H9 (cell line): ENCODE data around the gene APOB. TPM values are rescaled to one million over a fixed set of nuclear protein-coding genes. Genes with fewer than 3 reads are reported as not detected.

Source experiments
- DNase-seq: peaks from one replicate; pipeline ENCODE4 v3.0.0-alpha.2; 2017
- H2AFZ ChIP-seq: one replicate; pipeline ENCODE4 v1.6.1; 2013; ENCODE audit warnings: mild to moderate bottlenecking, low read length, control low read depth, moderate library complexity
- H2AK5ac ChIP-seq: 2 replicates; pipeline ENCODE4 v1.6.1; 2013; ENCODE audit warnings: low read length, control low read depth, mixed read lengths; ENCODE audit not compliant: insufficient read length
- H2BK120ac ChIP-seq: one replicate; pipeline ENCODE4 v1.6.1; 2013; ENCODE audit warnings: low read depth, mild to moderate bottlenecking, low read length, control low read depth, inconsistent platforms; ENCODE audit not compliant: poor library complexity, severe bottlenecking
- H2BK12ac ChIP-seq: 2 replicates; pipeline ENCODE4 v1.6.1; 2013; ENCODE audit warnings: low read length, control low read depth, mixed read lengths, low read depth; ENCODE audit not compliant: insufficient read length
- H2BK15ac ChIP-seq: 2 replicates; pipeline ENCODE4 v1.6.1; 2013; ENCODE audit warnings: low read depth, low read length, control low read depth
- H2BK20ac ChIP-seq: one replicate; pipeline ENCODE4 v1.6.1; 2013; ENCODE audit warnings: low read depth, mild to moderate bottlenecking, low read length, control low read depth, inconsistent platforms; ENCODE audit not compliant: poor library complexity, severe bottlenecking
- H2BK5ac ChIP-seq: 2 replicates; pipeline ENCODE4 v1.6.1; 2013; ENCODE audit warnings: low read length, control low read depth, mixed read lengths; ENCODE audit not compliant: insufficient read length
- H3K14ac ChIP-seq: 2 replicates; pipeline ENCODE4 v1.6.1; 2013; ENCODE audit warnings: low read length, control low read depth; ENCODE audit not compliant: insufficient read depth
- H3K18ac ChIP-seq: 2 replicates; pipeline ENCODE4 v1.6.1; 2013; ENCODE audit warnings: low read depth, mild to moderate bottlenecking, mixed read lengths, low read length, control low read depth; ENCODE audit not compliant: insufficient read length
- H3K23ac ChIP-seq: 2 replicates; pipeline ENCODE4 v1.6.1; 2013; ENCODE audit warnings: low read length, control low read depth, mixed read lengths, low read depth; ENCODE audit not compliant: insufficient read length
- H3K23me2 ChIP-seq: 2 replicates; pipeline ENCODE4 v1.6.1; 2013; ENCODE audit warnings: low read depth, mild to moderate bottlenecking, mixed read lengths, low read length, control low read depth; ENCODE audit not compliant: insufficient read length, poor library complexity, severe bottlenecking
- H3K27ac ChIP-seq: 2 replicates; pipeline ENCODE4 v1.5.1; 2013; ENCODE audit warnings: low read length, control low read depth, mixed read lengths, low read depth; ENCODE audit not compliant: insufficient read length
- H3K27me3 ChIP-seq: 2 replicates; pipeline ENCODE4 v1.6.1; 2013; ENCODE audit warnings: low read length, control low read depth, inconsistent platforms; ENCODE audit not compliant: insufficient read depth
- H3K4ac ChIP-seq: 2 replicates; pipeline ENCODE4 v1.6.1; 2013; ENCODE audit warnings: low read depth, mild to moderate bottlenecking, control low read depth, inconsistent platforms, low read length, moderate library complexity
- H3K4me1 ChIP-seq: 2 replicates; pipeline ENCODE4 v1.6.1; 2013; ENCODE audit warnings: low read length, control low read depth, inconsistent platforms; ENCODE audit not compliant: insufficient read depth
- H3K4me2 ChIP-seq: 2 replicates; pipeline ENCODE4 v1.6.1; 2013; ENCODE audit warnings: low read length, control low read depth, mixed read lengths; ENCODE audit not compliant: insufficient read length, insufficient read depth
- H3K56ac ChIP-seq: 2 replicates; pipeline ENCODE4 v1.6.1; 2013; ENCODE audit warnings: low read depth, mild to moderate bottlenecking, mixed read lengths, low read length, control low read depth; ENCODE audit not compliant: insufficient read length
- H3K79me1 ChIP-seq: 2 replicates; pipeline ENCODE4 v1.6.1; 2013; ENCODE audit warnings: low read depth, mild to moderate bottlenecking, moderate library complexity, low read length, control low read depth, inconsistent platforms; ENCODE audit not compliant: insufficient read depth, poor library complexity, severe bottlenecking
- H3K79me2 ChIP-seq: 2 replicates; pipeline ENCODE4 v1.6.1; 2013; ENCODE audit warnings: low read length, control low read depth, inconsistent platforms; ENCODE audit not compliant: insufficient read depth
- H3K9ac ChIP-seq: 2 replicates; pipeline ENCODE4 v1.6.1; 2013; ENCODE audit warnings: low read length, control low read depth, mixed read lengths; ENCODE audit not compliant: insufficient read length; ENCODE audit errors: extremely low read depth
- H3K9me3 ChIP-seq: one replicate; pipeline ENCODE4 v1.6.1; 2013; ENCODE audit warnings: low read depth, low read length, inconsistent platforms; ENCODE audit not compliant: control insufficient read depth
- H3T11ph ChIP-seq: one replicate; pipeline ENCODE4 v1.6.1; 2013; ENCODE audit warnings: mild to moderate bottlenecking, low read length, control low read depth, inconsistent platforms
- H4K20me1 ChIP-seq: one replicate; pipeline ENCODE4 v1.6.1; 2013; ENCODE audit not compliant: control insufficient read depth, insufficient read length, insufficient read depth
- H4K5ac ChIP-seq: 2 replicates; pipeline ENCODE4 v1.6.1; 2013; ENCODE audit warnings: low read depth, mild to moderate bottlenecking, mixed read lengths, low read length, control low read depth; ENCODE audit not compliant: insufficient read length
- H4K8ac ChIP-seq: replicated peaks from 2 replicates; pipeline ENCODE4 v1.6.1; 2013; ENCODE audit warnings: low read length, control low read depth, mixed read lengths, low read depth; ENCODE audit not compliant: insufficient read length
- H4K91ac ChIP-seq: 2 replicates; pipeline ENCODE4 v1.6.1; 2013; ENCODE audit warnings: low read depth, mild to moderate bottlenecking, moderate library complexity, mixed read lengths, low read length, control low read depth; ENCODE audit not compliant: insufficient read length
- H3K27ac Mint-ChIP-seq, 3 experiments: 2 replicates in 2 of 3; 3 replicates in 1 of 3; pipeline ENCODE4 v1.8.0; 2020 to 2021; ENCODE audit warnings: mixed read lengths in 3 of 3, mild to moderate bottlenecking in 1 of 3, moderate library complexity in 1 of 3
- H3K27me3 Mint-ChIP-seq: 2 replicates; pipeline ENCODE4 v1.8.0; 2021; ENCODE audit warnings: low read depth, mild to moderate bottlenecking, moderate library complexity, mixed read lengths
- H3K36me3 Mint-ChIP-seq, 3 experiments: 2 replicates in 2 of 3; 3 replicates in 1 of 3; pipeline ENCODE4 v1.8.0; 2020 to 2021; ENCODE audit warnings: low read depth in 3 of 3, mixed read lengths in 3 of 3; ENCODE audit not compliant: insufficient read depth in 1 of 3
- H3K4me1 Mint-ChIP-seq, 2 experiments: 2 replicates each; pipeline ENCODE4 v1.8.0; 2020; ENCODE audit warnings: mixed read lengths in 2 of 2
- H3K4me3 Mint-ChIP-seq, 2 experiments: 2 replicates in 1 of 2; 3 replicates in 1 of 2; pipeline ENCODE4 v1.8.0; 2020 to 2021; ENCODE audit warnings: mild to moderate bottlenecking in 2 of 2, mixed read lengths in 2 of 2, moderate library complexity in 1 of 2
- H3K9me3 Mint-ChIP-seq, 2 experiments: 2 replicates in 1 of 2; 3 replicates in 1 of 2; pipeline ENCODE4 v1.8.0; 2020; ENCODE audit warnings: mild to moderate bottlenecking in 2 of 2, mixed read lengths in 2 of 2, moderate library complexity in 1 of 2
- CTCF ChIP-seq: fragments of 200-600 bp; sonication (generic); conservative IDR thresholded peaks from 3 replicates; pipeline ENCODE4 v1.8.0; 2021; ENCODE audit warnings: antibody characterized with exemption, mild to moderate bottlenecking
- WGBS: extraction: QIAGEN DNeasy Blood & Tissue Kit; methylation state at CpG from one replicate; pipeline ENCODE4 v1.1.7; 2013; ENCODE audit warnings: missing lambda C conversion rate, low lambda C conversion rate, mixed read lengths; ENCODE audit not compliant: insufficient read length; ENCODE audit errors: extremely low coverage; 5-methylcytosine and 5-hydroxymethylcytosine counted together
- total RNA-seq: library from RNA; stranded (reverse); gene quantifications from 2 replicates; pipeline ENCODE4 v1.2.1, GENCODE V29; 2021

Gene APOB
- total RNA-seq, 1 experiment from 2014 or later: 0.26 TPM

GRCh38 chr2:20970068-20970467 lies 73.8 kb downstream of the APOB start:
- no peak overlapping the region for H2BK12ac ChIP-seq
- H3K79me2 ChIP-seq: no peaks in the 10 kb centered on the region
- Mint-ChIP-seq H3K36me3 (no peaks in the 10 kb centered on the region), H3K27me3 (peaks cover 5% of the 10 kb centered on the region), H3K9me3 (no peaks in the 10 kb centered on the region), H3K27ac (no peak overlapping the region), H3K4me3 (no peak overlapping the region), H3K4me1 (no peaks in the 10 kb centered on the region)
- H3K4me1 ChIP-seq: no peaks in the 10 kb centered on the region
- no peak for TF ChIP-seq CTCF
- H2BK5ac ChIP-seq: no peak overlapping the region
- no peak for DNase-seq
- no peak overlapping the region for H2BK15ac ChIP-seq
- H3K79me1 ChIP-seq: no peaks in the 10 kb centered on the region
- H4K20me1 ChIP-seq: no peaks in the 10 kb centered on the region
- H3K23me2 ChIP-seq: no peaks in the 10 kb centered on the region
- no peak overlapping the region for H4K5ac ChIP-seq
- no peak overlapping the region for H3K23ac ChIP-seq
- H2BK20ac ChIP-seq: no peak overlapping the region
- no peak overlapping the region for H3K27ac ChIP-seq
- no peak overlapping the region for H3K14ac ChIP-seq
- no peak overlapping the region for H3K56ac ChIP-seq
- no peak overlapping the region for H4K91ac ChIP-seq
- WGBS: no CpG with 5 or more reads among the region's 4 CpGs
- H3T11ph ChIP-seq: no peak overlapping the region
- no peak overlapping the region for H3K18ac ChIP-seq
- no peak overlapping the region for H3K4ac ChIP-seq
- H3K27me3 ChIP-seq: peaks cover 2% of the 10 kb centered on the region; the same call in 1 of the 2 replicates
- no peak overlapping the region for H3K9ac ChIP-seq
- no peak overlapping the region for H3K4me2 ChIP-seq
- H2BK120ac ChIP-seq: no peak overlapping the region
- no peak overlapping the region for H2AK5ac ChIP-seq
- no peak overlapping the region for H2AFZ ChIP-seq
- H4K8ac ChIP-seq: no peak overlapping the region
- no peaks in the 10 kb centered on the region for H3K9me3 ChIP-seq
